ENCODE results near the gene IL34.

IL34 gene

DNA sequence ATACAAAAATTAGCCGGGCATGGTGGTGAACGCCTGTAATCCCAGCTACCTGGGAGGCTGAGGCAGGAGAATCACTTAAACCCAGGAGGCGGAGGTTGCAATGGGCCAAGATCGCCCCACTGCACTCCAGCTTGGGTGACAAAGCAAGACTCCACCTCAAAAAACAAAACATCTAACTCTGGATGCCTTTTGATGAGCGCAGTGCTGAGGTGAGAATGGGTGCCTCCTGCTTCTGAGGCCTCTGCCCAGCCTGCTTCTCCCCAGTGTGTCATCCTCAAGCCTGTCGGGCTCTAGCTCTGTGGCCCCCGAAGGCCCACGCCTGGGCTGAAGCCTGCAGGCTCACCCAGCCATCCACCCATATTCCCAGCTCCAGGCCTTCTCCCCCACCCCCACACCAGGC is 50.0 kb downstream of the IL34 start:
- no peak overlapping the region for H3K27ac Mint-ChIP-seq
- H3K4me3 Mint-ChIP-seq: no peak overlapping the region
- no peaks in the 10 kb centered on the region for H3K36me3 Mint-ChIP-seq
- H3K27me3 Mint-ChIP-seq: no peaks in the 10 kb centered on the region
- peaks cover 26% of the 10 kb centered on the region for H3K4me1 Mint-ChIP-seq
- no peaks in the 10 kb centered on the region for H3K9me3 Mint-ChIP-seq

DNA sequence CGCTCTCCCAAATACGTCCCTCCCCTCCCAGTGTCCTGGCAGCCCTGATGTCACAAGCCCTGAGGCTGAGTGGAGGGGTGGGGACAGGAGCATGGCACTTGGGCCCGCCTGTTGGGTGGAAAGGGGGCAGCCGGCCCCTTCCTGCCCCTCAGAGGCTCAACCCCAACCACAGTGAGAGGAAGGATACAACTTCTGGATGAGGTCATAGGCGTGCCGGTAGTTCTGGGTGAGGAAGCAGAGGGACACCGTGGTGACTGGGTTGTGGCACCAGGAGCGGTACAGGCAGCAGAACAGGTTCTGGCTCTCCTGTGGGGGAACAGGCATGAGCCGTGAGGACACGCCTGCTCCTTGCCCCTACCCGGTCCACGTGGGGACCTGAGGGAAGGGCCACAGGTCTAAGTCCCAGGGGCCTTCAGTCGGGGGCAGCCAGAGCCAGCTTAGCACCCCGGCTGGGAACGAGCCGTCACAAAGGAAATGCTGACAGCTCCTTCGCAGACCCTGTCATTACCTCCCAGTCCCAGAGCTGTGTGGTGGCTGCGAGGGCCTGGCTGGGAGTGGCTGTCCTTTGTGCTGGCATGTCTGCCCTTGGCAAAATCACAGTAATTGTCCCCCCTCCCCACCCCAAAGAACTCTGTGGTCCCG is 50.7 kb downstream of the IL34 start:
- Mint-ChIP-seq H3K4me1 (peaks cover 26% of the 10 kb centered on the region), H3K9me3 (no peaks in the 10 kb centered on the region), H3K4me3 (no peak overlapping the region), H3K36me3 (no peaks in the 10 kb centered on the region), H3K27ac (no peak overlapping the region), H3K27me3 (no peaks in the 10 kb centered on the region)

DNA sequence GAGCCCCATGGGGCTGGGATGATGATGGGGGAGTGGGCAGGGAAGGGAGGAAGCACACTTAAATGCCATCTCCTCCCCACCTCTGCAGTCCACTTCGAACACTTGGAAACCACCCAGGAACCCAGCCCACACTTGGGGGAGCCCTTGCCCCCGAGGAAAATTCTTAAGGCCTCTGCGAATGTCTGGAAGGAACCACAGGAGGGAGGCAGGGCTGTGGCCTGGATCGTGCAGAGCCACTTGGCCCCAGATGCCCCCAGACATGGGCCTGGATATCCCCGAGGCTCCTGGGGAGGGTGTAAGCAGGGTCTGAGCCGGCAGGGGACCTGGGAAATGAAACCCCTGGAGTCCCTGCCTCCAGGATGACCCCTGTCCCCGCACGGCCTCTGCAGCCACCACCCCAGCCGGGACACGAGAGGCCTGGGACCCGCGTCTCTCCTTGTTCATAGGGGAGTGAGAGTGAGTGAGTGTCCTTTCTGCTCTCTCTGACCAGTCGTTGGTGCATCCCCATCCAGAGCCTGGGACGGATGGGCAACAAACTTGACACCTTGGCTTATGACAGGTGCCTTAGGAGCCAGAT is 51.3 kb downstream of the IL34 start:
- Mint-ChIP-seq H3K4me1 (peaks cover 26% of the 10 kb centered on the region), H3K4me3 (no peak overlapping the region), H3K27ac (no peak overlapping the region), H3K36me3 (no peaks in the 10 kb centered on the region), H3K27me3 (no peaks in the 10 kb centered on the region), H3K9me3 (no peaks in the 10 kb centered on the region)

DNA sequence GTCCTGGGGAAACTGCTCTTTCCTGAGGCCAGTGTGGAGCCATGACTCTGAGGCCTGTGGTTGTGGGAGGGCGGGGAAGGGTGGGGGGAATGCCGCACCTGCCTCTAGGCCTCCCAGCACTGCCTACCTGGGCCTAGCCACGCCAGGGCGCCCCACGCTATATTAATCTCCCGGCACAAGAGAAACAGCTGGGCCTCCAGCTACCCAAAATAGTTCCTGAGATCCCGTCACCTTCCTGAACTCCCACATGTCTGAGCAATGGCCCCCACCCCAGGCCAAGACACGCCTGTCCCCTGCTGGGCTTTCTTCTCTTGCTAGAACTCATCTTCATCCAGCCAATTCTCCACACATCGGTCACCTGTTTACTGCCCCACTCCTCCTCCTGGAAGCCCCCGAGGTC is 52.5 kb downstream of the IL34 start:
- Mint-ChIP-seq H3K4me1 (peaks cover 26% of the 10 kb centered on the region), H3K4me3 (no peak overlapping the region), H3K9me3 (no peaks in the 10 kb centered on the region), H3K27me3 (no peaks in the 10 kb centered on the region), H3K27ac (no peak overlapping the region), H3K36me3 (no peaks in the 10 kb centered on the region)

DNA sequence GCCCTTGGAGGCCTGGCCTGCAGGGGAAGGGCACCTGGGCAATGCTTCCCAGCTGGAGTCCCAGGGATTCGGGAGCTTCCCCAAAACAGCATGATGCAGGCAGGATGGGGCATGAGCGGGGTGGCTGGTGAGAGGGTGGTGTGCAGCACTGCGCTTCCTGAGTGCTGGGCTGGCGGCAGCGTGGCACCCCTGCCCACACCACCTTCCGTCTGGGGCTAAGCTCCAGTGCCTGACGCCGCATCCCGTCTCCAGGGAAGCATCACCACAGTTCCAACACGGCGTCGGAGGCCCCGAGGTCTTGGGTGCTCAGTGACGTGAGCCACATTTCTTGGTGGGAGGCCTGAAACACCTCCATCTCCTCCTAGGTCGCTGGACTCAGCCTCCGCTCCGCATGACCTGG is 53.3 kb downstream of the IL34 start:
- H3K4me3 Mint-ChIP-seq: no peak overlapping the region
- H3K27me3 Mint-ChIP-seq: no peaks in the 10 kb centered on the region
- H3K36me3 Mint-ChIP-seq: no peaks in the 10 kb centered on the region
- H3K4me1 Mint-ChIP-seq: peaks cover 26% of the 10 kb centered on the region
- no peak overlapping the region for H3K27ac Mint-ChIP-seq
- no peaks in the 10 kb centered on the region for H3K9me3 Mint-ChIP-seq

DNA sequence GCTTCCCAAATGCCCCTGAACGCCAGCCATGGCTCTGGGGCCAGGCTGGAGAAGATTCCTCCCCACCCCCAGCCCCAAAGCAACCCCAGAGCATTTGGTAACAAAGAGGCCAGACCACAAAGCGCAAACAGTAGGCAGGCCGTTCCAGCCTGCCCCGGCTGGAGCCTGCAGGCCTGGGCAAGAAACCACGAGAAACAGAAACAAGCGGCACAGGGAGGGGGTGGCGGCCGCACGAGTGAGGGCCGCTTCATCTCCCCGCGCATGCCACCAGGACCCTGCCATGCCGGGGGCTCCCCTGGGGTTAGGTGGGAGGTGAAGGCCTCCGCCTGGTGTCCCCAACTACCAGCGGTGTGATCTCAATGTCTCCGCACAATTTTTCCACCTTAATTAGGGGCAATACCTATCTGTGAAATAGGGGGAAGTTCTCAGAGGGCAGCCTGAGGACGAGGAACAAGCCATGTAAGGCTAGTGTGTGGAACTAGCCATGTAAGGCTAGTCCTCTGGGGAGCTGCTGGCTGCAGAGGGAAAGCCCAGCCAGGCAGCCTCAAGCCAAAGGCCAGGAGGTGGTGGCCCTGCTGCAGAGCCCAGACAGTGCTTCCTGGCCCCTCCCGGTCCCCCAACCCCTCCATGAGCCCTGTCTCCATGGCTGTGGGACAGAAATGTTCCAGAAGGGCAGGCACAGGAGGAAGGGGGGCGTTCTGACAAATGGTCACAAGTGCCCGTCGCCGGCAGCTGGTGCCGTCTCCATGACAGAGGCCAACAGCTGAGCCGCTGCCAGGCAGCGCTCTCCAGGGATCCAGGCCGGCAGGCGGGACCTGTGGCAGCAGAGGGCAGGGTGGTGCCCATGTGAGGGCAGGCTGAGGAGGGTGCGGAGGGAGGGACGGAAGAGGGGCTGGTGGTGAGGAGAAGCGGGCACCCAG is 54.0 kb downstream of the IL34 start:
- no peak overlapping the region for H3K4me3 Mint-ChIP-seq
- no peaks in the 10 kb centered on the region for H3K36me3 Mint-ChIP-seq
- H3K27me3 Mint-ChIP-seq: no peaks in the 10 kb centered on the region
- H3K9me3 Mint-ChIP-seq: no peaks in the 10 kb centered on the region
- H3K27ac Mint-ChIP-seq: no peak overlapping the region
- H3K4me1 Mint-ChIP-seq: peaks cover 24% of the 10 kb centered on the region

DNA sequence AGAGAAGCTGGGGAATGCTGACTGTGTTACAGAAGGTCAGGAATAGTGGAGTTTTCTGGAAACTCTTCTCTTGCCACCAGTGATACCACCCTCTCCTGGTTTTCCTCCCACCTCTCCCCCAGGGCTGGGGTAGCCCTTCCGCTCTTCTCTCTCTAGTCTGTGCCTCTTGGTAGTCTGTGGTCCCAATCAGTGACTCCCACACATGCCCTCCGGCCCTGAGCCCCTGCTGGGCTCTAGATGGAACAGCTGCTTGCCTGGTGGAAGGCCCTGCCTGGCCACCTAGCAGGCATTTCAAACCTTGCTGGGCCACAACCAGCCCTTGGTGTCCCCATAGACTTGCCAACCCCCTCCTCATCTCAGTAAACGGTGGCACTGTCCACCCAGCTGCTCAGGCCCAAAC is 54.7 kb downstream of the IL34 start:
- H3K4me1 Mint-ChIP-seq: peaks cover 17% of the 10 kb centered on the region
- H3K27me3 Mint-ChIP-seq: no peaks in the 10 kb centered on the region
- no peak overlapping the region for H3K4me3 Mint-ChIP-seq
- no peaks in the 10 kb centered on the region for H3K9me3 Mint-ChIP-seq
- no peak overlapping the region for H3K27ac Mint-ChIP-seq
- H3K36me3 Mint-ChIP-seq: no peaks in the 10 kb centered on the region

DNA sequence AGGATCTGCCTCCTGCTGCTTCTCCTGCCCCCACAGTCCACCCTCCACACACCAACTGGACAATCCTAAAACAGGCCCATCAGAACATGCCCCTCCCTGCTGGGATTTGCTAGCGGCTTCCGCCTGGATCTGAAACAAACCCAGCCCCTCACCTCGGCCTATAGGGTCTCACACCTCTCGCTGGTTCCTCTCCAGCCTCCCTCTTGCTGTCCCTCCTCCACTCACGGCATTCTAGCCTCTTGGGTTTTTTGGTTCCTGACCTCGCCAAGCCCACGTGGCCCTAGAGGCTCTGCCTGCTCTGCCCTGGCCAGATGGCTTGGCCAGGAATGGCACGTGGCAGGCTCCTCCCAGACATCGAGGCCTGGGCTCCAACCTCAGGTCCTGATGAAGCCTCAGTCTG is 55.2 kb downstream of the IL34 start:
- no peaks in the 10 kb centered on the region for H3K36me3 Mint-ChIP-seq
- H3K4me3 Mint-ChIP-seq: no peak overlapping the region
- peaks cover 11% of the 10 kb centered on the region for H3K4me1 Mint-ChIP-seq
- H3K27me3 Mint-ChIP-seq: no peaks in the 10 kb centered on the region
- H3K27ac Mint-ChIP-seq: no peak overlapping the region
- H3K9me3 Mint-ChIP-seq: no peaks in the 10 kb centered on the region

DNA sequence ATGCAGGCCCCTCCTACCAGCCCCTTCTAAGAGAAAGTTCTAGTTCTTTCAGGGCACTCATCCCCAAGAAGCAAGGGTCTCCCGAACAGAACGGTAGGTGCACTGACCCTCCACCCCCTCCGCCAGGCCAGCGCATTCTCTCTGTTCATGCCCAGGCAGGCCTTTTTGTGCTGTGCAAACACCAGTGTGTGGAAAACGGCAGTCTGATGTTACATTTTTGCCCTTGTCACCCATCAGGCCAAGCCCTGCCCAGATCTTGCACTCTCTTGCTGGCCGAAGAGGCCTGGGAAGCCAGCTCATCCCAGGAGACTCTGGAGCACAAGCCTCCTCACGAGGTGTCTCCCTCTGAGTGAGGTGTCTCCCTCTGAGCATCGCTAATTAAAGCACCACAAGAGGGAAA is 55.6 kb downstream of the IL34 start:
- no peaks in the 10 kb centered on the region for H3K9me3 Mint-ChIP-seq
- H3K4me3 Mint-ChIP-seq: no peak overlapping the region
- H3K4me1 Mint-ChIP-seq: peaks cover 8% of the 10 kb centered on the region
- H3K27me3 Mint-ChIP-seq: no peaks in the 10 kb centered on the region
- H3K36me3 Mint-ChIP-seq: peaks cover under 1% of the 10 kb centered on the region
- H3K27ac Mint-ChIP-seq: no peak overlapping the region

DNA sequence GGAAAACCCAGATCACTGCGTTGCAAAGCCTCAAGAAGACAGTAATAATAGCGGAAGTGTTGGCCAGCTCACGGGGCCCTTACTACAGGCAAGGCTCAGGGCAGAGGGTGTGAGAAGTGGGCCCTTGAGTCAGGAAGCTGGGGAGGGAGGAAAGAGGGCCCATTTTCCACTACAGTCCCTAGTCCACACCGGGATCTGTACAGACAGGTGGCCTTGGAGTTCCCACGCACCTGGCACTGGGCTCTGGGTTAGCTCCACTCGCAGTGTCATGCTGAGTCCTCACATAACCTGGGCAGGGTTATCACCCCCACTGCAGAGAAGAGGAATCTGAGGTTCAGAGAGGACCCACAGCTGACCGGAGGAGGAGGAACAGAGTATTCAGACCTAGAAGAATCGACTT is 56.3 kb downstream of the IL34 start:
- H3K27ac Mint-ChIP-seq: no peak overlapping the region
- H3K9me3 Mint-ChIP-seq: no peaks in the 10 kb centered on the region
- peaks cover 7% of the 10 kb centered on the region for H3K4me1 Mint-ChIP-seq
- H3K36me3 Mint-ChIP-seq: peaks cover 1% of the 10 kb centered on the region
- no peak overlapping the region for H3K4me3 Mint-ChIP-seq
- no peaks in the 10 kb centered on the region for H3K27me3 Mint-ChIP-seq

DNA sequence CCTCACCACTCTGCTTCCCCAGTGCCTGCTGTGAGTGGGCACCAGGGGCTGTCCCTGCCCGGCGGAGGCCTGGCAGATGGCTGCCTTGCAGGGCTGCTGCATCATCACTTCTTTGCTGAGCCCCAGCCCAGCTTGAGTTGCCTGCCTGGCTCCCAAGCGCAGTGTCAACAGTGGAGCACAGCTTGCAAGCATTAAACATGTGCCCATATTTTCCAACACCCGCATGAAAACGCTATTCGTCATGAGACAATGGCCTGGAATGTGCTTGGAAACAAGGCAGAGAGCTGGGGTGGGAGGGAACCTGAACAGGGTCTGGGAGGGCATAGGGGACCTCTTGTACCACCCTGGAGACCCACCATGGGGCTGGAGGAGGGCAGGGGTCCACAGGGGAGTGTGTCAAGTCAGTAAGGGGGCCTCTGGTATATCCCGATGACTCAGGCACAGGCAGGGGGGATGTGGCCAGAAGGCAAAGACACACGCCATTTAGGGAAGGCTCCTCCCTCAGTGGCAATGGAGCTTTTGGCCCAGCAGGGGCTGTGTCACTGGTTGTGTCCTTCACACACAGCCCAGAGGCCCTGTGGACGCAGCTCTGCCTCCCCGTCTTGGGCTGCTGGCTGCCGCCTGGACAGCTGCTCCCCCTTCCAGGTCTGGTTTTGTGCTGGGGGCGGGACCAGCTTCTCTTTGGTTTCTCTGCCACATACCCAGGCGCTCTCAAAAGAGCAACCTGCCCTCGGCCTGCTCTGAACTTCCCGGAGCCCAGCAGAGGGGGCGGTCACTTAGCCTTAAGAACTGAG is 56.9 kb downstream of the IL34 start:
- Mint-ChIP-seq H3K36me3 (peaks cover 1% of the 10 kb centered on the region), H3K4me3 (no peak overlapping the region), H3K9me3 (no peaks in the 10 kb centered on the region), H3K27me3 (no peaks in the 10 kb centered on the region), H3K4me1 (peaks cover 4% of the 10 kb centered on the region), H3K27ac (no peak overlapping the region)

DNA sequence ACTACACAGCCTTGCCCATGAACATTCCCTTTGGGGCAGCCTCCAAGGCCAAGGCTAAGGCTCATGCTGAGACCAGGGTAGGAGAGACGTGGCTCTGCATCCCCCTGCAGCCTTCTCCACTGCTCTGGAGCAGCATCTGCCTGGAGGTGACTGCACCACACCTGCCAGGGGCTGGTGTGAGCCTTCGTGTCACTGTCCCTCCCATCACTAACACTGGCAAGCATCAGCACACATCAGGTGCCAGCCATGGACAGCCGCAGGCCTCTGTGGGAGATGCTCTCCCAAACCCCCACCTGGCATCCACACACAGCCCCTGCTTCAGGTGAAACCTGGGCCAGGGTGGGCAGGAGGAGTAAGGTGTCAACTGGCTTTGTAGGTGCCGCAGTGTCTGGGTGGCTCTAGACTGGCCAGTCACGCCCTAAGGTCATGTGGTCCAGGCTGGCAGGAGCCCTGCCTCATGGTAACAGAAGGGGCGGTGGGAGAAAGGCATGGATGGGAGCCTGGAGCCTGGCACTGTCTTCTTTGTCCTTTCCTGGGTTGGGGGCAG is 57.5 kb downstream of the IL34 start:
- Mint-ChIP-seq H3K27ac (no peak overlapping the region), H3K27me3 (no peaks in the 10 kb centered on the region), H3K4me1 (peaks cover 4% of the 10 kb centered on the region)

DNA sequence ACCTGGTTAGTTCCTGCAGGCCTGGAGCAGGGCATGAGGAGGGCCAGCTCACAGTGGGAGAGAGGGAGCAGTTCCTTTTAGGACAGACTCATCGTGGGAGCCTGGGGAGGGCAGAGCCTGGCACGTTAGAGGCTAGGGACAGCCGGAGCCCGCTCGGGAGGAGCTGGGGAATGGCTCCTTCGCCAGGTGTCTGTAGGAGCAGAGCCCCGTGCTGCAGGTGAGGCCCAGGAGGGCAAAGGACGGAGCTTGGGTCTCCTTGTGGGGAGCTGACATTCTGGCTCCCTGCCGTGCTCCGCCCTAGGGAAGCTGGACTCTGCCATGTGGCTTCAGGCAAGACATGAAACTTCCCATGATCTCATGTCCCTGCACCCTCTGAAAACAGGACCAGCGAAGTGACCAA is 58.2 kb downstream of the IL34 start:
- H3K9me3 Mint-ChIP-seq: no peaks in the 10 kb centered on the region
- no peak overlapping the region for H3K4me3 Mint-ChIP-seq
- H3K27me3 Mint-ChIP-seq: no peaks in the 10 kb centered on the region
- H3K4me1 Mint-ChIP-seq: no peaks in the 10 kb centered on the region
- H3K36me3 Mint-ChIP-seq: peaks cover 1% of the 10 kb centered on the region
- H3K27ac Mint-ChIP-seq: no peak overlapping the region

More for the DNA sequence above, 57.5 kb downstream of the IL34 start:
- no peaks in the 10 kb centered on the region for H3K9me3 Mint-ChIP-seq
- no peak overlapping the region for H3K4me3 Mint-ChIP-seq
- peaks cover 1% of the 10 kb centered on the region for H3K36me3 Mint-ChIP-seq

DNA sequence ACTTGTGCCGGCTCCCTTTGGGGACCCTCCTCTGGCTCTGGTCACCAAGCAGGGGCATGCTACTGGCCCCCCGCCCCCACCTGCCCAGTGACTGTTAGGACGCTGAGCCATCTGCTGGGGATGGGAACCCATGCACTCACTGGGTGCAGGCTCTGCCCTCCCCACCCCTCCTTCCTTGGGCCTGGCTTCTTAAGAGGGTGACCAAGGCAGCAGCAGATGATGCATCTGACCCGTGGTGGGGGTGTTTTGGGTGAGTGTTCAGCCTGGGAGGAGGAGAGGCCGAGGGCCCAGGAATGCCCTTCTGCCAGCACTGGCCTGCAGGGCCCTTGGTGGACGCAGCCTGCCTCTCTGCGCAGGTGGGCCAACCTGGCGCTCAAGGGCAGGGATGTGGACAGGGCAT is 58.7 kb downstream of the IL34 start:
- Mint-ChIP-seq H3K9me3 (no peaks in the 10 kb centered on the region), H3K36me3 (peaks cover 1% of the 10 kb centered on the region), H3K27me3 (no peaks in the 10 kb centered on the region), H3K4me3 (no peak overlapping the region), H3K4me1 (no peaks in the 10 kb centered on the region), H3K27ac (no peak overlapping the region)

DNA sequence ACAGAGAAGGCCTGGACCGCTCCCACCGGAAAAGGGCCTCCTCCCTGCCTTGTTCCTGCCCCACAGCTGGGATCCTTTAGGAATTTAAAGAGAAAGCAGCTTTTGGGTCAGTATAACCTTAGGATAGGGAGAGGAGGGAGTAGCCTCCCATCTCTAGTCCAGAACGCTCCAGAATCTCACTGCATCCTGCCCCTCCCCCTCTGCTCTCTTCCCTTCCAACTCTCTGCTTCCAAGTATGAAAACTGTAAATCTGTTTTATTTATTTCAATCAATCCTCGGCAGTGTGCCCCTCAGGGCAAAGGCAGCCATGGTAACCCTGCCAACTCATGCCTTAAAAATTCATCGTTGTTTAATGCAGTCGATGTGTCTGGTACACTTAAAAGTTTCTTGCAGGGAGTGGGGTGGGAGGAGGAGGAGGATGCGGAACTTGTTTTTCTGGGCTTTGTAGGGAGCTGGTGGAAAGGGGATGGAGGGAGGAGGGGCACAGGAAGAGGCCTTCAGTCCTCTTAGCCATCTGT is 60.6 kb downstream of the IL34 start:
- no peaks in the 10 kb centered on the region for H3K27me3 Mint-ChIP-seq
- no peak overlapping the region for H3K4me3 Mint-ChIP-seq
- H3K9me3 Mint-ChIP-seq: no peaks in the 10 kb centered on the region
- H3K4me1 Mint-ChIP-seq: no peaks in the 10 kb centered on the region
- peaks cover 4% of the 10 kb centered on the region for H3K36me3 Mint-ChIP-seq
- H3K27ac Mint-ChIP-seq: no peak overlapping the region
